ENCODE measurements around the gene DHRS3. TPM values are rescaled to one million over a fixed set of nuclear protein-coding genes. Genes with fewer than 3 reads are reported as not detected.

The DHRS3 gene
- total and polyA plus RNA-seq, 10 of the 15 experiments (the other 5 are each of a cell fraction or from before 2014, with no cell fraction given): 0.23 to 29.7 (median 1.2) TPM

GRCh38 chr1:12580054-12580887, 37.7 kb downstream of the DHRS3 start (continued):
- TF ChIP-seq EGR1 (IDR thresholded peaks at IDR 0.05; ENCODE audit: borderline replicate concordance in 1 of 2, low read depth in 2 of 2, low read length in 2 of 2): no peak
- TF ChIP-seq NRF1 (conservative IDR thresholded peaks at IDR 0.05; ENCODE audit: low read depth, low read length): no peak
- no peak for TF ChIP-seq CHD4 (IDR thresholded peaks at IDR 0.05)

- no TSS peak for BruUV-seq (replicated peaks)
- ATAC-seq (no peak), FAIRE-seq (no peak), DNase-seq (ENCODE audit: low read depth, low spot score) (no peak)
- H3K27ac ChIP-seq (ENCODE audit: control insufficient read depth, insufficient read depth): no peak overlapping the region
- 55% methylated on average over 19 of the region's 19 CpGs for WGBS (ENCODE audit: insufficient coverage, insufficient replicate concordance, low lambda C conversion rate, missing lambda C conversion rate)
- ChIA-PET CTCF (no interaction called here), POLR2A (no interaction called here), SMC1A (ENCODE audit: uncharacterized antibody, unreplicated experiment) (no interaction called here), RAD21 (ENCODE audit: unreplicated experiment) (no interaction called here)
- no peak overlapping the region for H3K4me3 ChIP-seq
- H3K27me3 ChIP-seq (replicated peaks in 1 of 2; ENCODE audit: control insufficient read depth in 2 of 2, insufficient read depth in 2 of 2, low read length in 1 of 2): no peaks in the 10 kb centered on the region
- H4K20me1 ChIP-seq (ENCODE audit: control insufficient read depth, insufficient read depth): no peaks in the 10 kb centered on the region
- H3K9ac ChIP-seq (ENCODE audit: control insufficient read depth, insufficient read depth, low read length): no peak overlapping the region
- H2AFZ ChIP-seq (ENCODE audit: control insufficient read depth, low read depth, low read length): no peak overlapping the region
- H3K36me3 ChIP-seq (ENCODE audit: control insufficient read depth in 2 of 2, insufficient read depth in 2 of 2, low read length in 1 of 2): no peaks in the 10 kb centered on the region
- no peak overlapping the region for H3K4me2 ChIP-seq (ENCODE audit: control insufficient read depth, insufficient read depth)
- H3K79me2 ChIP-seq (ENCODE audit: control insufficient read depth, insufficient read depth, low read length): no peaks in the 10 kb centered on the region
- in situ Hi-C loops (cut with MboI) (no loop called here), intact Hi-C loops (cut with micrococcal nuclease; ENCODE audit: unreplicated experiment) (no loop called here)
- TF ChIP-seq RB1 (IDR thresholded peaks at IDR 0.05; ENCODE audit: borderline replicate concordance) (no peak), SMAD5 (IDR thresholded peaks at IDR 0.05; ENCODE audit: low read depth) (no peak), ZNF217 (IDR thresholded peaks at IDR 0.05) (no peak), ZNF622 (IDR thresholded peaks at IDR 0.05) (no peak), PRDM15 (CRISPR knock-in tag; IDR thresholded peaks at IDR 0.05) (no peak)
- H3K4me1 ChIP-seq (ENCODE audit: control insufficient read depth, insufficient read depth, low read length): no peaks in the 10 kb centered on the region
- no peaks in the 10 kb centered on the region for H3K9me3 ChIP-seq (replicated peaks; ENCODE audit: control insufficient read depth, insufficient read depth, low read length)
Observed at GRCh38 chr1:12578860-12579422, 39.1 kb downstream of the DHRS3 start.
